Activated CD8-positive, alpha-beta memory T cell treated with anti-CD3 and anti-CD28 coated beads, Interleukin-2, amount 50 U/mL, for 24 hours (primary cell): ENCODE data around the gene FSCN2.

Experiments used
- DNase-seq: peaks from one replicate; pipeline ENCODE4 v3.0.0-alpha.2; 2020; ENCODE audit errors: extremely low read depth

FSCN2 gene

GRCh38 chr17:81556175-81556691 is 28.1 kb downstream of the FSCN2 start:
- DNase-seq = no peak

- DNase-seq = no peak
These were observed 28.7 kb downstream of the FSCN2 start for GRCh38 chr17:81556863-81557262.

- no peak for DNase-seq
These were observed 29.3 kb downstream of the FSCN2 start for GRCh38 chr17:81557276-81558114.

- no peak for DNase-seq
These were observed 29.9 kb downstream of the FSCN2 start for GRCh38 chr17:81558115-81558468.

- DNase-seq = no peak
These were observed 31.0 kb downstream of the FSCN2 start for GRCh38 chr17:81558941-81559806.

GRCh38 chr17:81561494-81561885 is 33.3 kb downstream of the FSCN2 start:
- no peak for DNase-seq

- DNase-seq = no peak
These were observed 35.8 kb downstream of the FSCN2 start for GRCh38 chr17:81563861-81564586.

GRCh38 chr17:81564778-81565177 is 36.6 kb downstream of the FSCN2 start:
- DNase-seq = no peak

GRCh38 chr17:81565231-81565630 is 37.1 kb downstream of the FSCN2 start:
- no peak for DNase-seq

- no peak for DNase-seq
These were observed 38.4 kb downstream of the FSCN2 start for GRCh38 chr17:81566461-81567126.

GRCh38 chr17:81567191-81567590 is 39.0 kb downstream of the FSCN2 start:
- no peak for DNase-seq

GRCh38 chr17:81568416-81568815 is 40.2 kb downstream of the FSCN2 start:
- DNase-seq = no peak

GRCh38 chr17:81569986-81570514 is 41.9 kb downstream of the FSCN2 start:
- no peak for DNase-seq

- no peak for DNase-seq
These were observed 42.8 kb downstream of the FSCN2 start for GRCh38 chr17:81570964-81571363.

- DNase-seq = no peak
These were observed 44.5 kb downstream of the FSCN2 start for GRCh38 chr17:81572563-81573168.

GRCh38 chr17:81573794-81574642 is 45.8 kb downstream of the FSCN2 start:
- DNase-seq = no peak

GRCh38 chr17:81574643-81574956 is 46.4 kb downstream of the FSCN2 start:
- DNase-seq = no peak

- DNase-seq = no peak
These were observed 47.7 kb downstream of the FSCN2 start for GRCh38 chr17:81575836-81576235.

GRCh38 chr17:81576621-81577277 is 48.6 kb downstream of the FSCN2 start:
- DNase-seq = no peak
